Adrenal gland (tissue), 12 donors: Measurements from ENCODE around the gene LTC4S. TPM values are rescaled to one million over a fixed set of nuclear protein-coding genes. Genes with fewer than 3 reads are reported as not detected.

ENCODE experiments used
- DNase-seq, 7 donors: peaks; one replicate each; pipeline ENCODE4 v3.0.0-alpha.2; 2019 to 2020
- H3K27ac ChIP-seq, 5 donors: fragments of 200-600 bp; sonication (generic) in 4 of 5; 1 replicate in 3 of 5; 2 replicates in 2 of 5; pipeline versions ENCODE4 v1.5.1 to v1.8.0; 2016 to 2020; ENCODE audit warnings: mild to moderate bottlenecking in 1 of 5
- H3K27me3 ChIP-seq: fragments of 200-600 bp; 2 replicates; pipeline ENCODE4 v1.8.0; 2021
- H3K36me3 ChIP-seq, 2 donors: fragments of 200-600 bp; replicated peaks in 1 of 2; 1 replicate in 1 of 2; 2 replicates in 1 of 2; pipeline versions ENCODE4 v1.5.1 to v1.8.0; 2018 to 2022
- H3K4me1 ChIP-seq, 2 donors: fragments of 200-600 bp; replicated peaks in 1 of 2; 1 replicate in 1 of 2; 2 replicates in 1 of 2; pipeline versions ENCODE4 v1.5.1 to v1.8.0; 2018 to 2021
- H3K4me3 ChIP-seq, 4 donors: fragments of 200-600 bp; sonication (generic) in 3 of 4; one replicate each; pipeline ENCODE4 v1.5.1; 2016 to 2018
- H3K9me3 ChIP-seq, 3 donors: fragments of 200-600 bp; sonication (generic) in 1 of 3; replicated peaks in 1 of 3; 1 replicate in 2 of 3; 2 replicates in 1 of 3; pipeline versions ENCODE4 v1.5.1 to v1.8.0; 2016 to 2021
- CTCF ChIP-seq, 6 experiments: fragments of 450-650 bp in 4 of 6; fragments of 200-600 bp in 2 of 6; sonication (generic) in 1 of 6; IDR thresholded peaks; 1 replicate in 5 of 6; 2 replicates in 1 of 6; pipeline versions ENCODE4 v1.5.1 to v1.8.0; 2016 to 2021; ENCODE audit warnings: antibody characterized with exemption in 6 of 6, mild to moderate bottlenecking in 2 of 6, moderate library complexity in 1 of 6
- POLR2A ChIP-seq, 2 donors: fragments of 450-650 bp; IDR thresholded peaks; one replicate each; pipeline ENCODE4 v1.6.1; 2017; ENCODE audit warnings: antibody characterized with exemption in 2 of 2, mild to moderate bottlenecking in 2 of 2, moderate library complexity in 1 of 2
- WGBS, 4 donors: extraction: QIAGEN DNeasy Blood & Tissue Kit in 2 of 4; methylation state at CpG; one replicate each; pipeline versions ENCODE4 v1.1.5 to v1.1.7; 2013 to 2017; 5-methylcytosine and 5-hydroxymethylcytosine counted together
- intact Hi-C, 2 donors: fragments of 100-400 bp; cut with DNase I; formaldehyde crosslinking; loops; one replicate each; pipeline versions ENCODE4 v1.14.1 to v1.15.0; 2022 to 2023
- polyA plus RNA-seq, 3 donors: library from polyadenylated mRNA; stranded (reverse); fragments of 200-250 nt in 2 of 3; fragments of 350-450 nt in 1 of 3; fragmentation: Illumina TruSeq in 1 of 3; extraction: RNeasy Lipid Tissue Mini Kit (QIAGEN cat#74804) in 1 of 3; gene quantifications; one replicate each; pipeline ENCODE4 v1.2.3, GENCODE V29; 2013 to 2014
- total RNA-seq, 9 donors: library from RNA; depleted of rRNA in 4 of 9; stranded (reverse); fragments of >200 nt in 4 of 9; fragments of 120-200 nt in 1 of 9; fragmentation: NEBNext Ultra II Directional in 1 of 9; extraction: Animal tissue kit (Norgen Biotek cat#: 25700) in 1 of 9; gene quantifications; one replicate each; pipeline versions ENCODE4 v1.1.0 to v1.2.4, GENCODE V29; 2013 to 2023
- donor health status: healthy with polysubstance abuse.
- donor health status: Bipolar disorder and iron deficiency.
- donor health status: DM: yes; HTN: yes; CAD: no.
- donor health status: DM: no; HTN: no; CAD: no.
- donor health status: DM: no; HTN: no; CAD: no.
- donor health status: DM: yes; HTN: yes; CAD: no.

LTC4S gene
- total and polyA plus RNA-seq, 12 donors, result 4.8 to 205 (median 24.1) TPM; not detected in 1

- peak overlapping the region in 2 of 4 donors; percentile 29 to 72 for H3K4me3 ChIP-seq
- 1 to 8% (median 2%) methylated on average over 3 to 69 of the region's 72 CpGs for WGBS, 4 donors
- DNase-seq, result peak in 1 of 7 donors; percentile 43
- H3K36me3 ChIP-seq, result no peaks in the 10 kb centered on the region
- no peak for TF ChIP-seq POLR2A (IDR thresholded peaks at IDR 0.05)
- TF ChIP-seq CTCF (IDR thresholded peaks at IDR 0.05), result no peak
- H3K4me1 ChIP-seq, result peaks cover 37% of the 10 kb centered on the region in 2 donors
- no peaks in the 10 kb centered on the region for H3K27me3 ChIP-seq
- H3K27ac ChIP-seq, result peak overlapping the region in 2 of 5 donors; percentile 36 to 100
- intact Hi-C loops, result no loop called here
- no peaks in the 10 kb centered on the region for H3K9me3 ChIP-seq
Measured at GRCh38 chr5:179816796-179817469, 23.1 kb downstream of the LTC4S start.

GRCh38 chr5:179817470-179817840 is 23.7 kb downstream of the LTC4S start:
- WGBS, 4 donors, result 85 to 95% (median 91%) methylated on average over 8 of the region's 8 CpGs
- DNase-seq, result peak in 1 of 7 donors; percentile 17
- Histone ChIP-seq H3K9me3 (no peaks in the 10 kb centered on the region), H3K27me3 (no peaks in the 10 kb centered on the region), H3K36me3 (peaks cover 0 to 2% of the 10 kb centered on the region in 2 donors), H3K27ac (peak overlapping the region in 3 of 5 donors; percentile 36 to 100 (median 99)), H3K4me1 (peaks cover 43% of the 10 kb centered on the region in 2 donors), H3K4me3 (peak overlapping the region in 2 of 4 donors; percentile 29 to 72)
- TF ChIP-seq CTCF (IDR thresholded peaks at IDR 0.05) (no peak), POLR2A (IDR thresholded peaks at IDR 0.05) (no peak)
- intact Hi-C loops, result no loop called here

- Histone ChIP-seq H3K27ac (peak overlapping the region; percentile 97 to 100 (median 99)), H3K9me3 (no peaks in the 10 kb centered on the region), H3K4me1 (peaks cover 49% of the 10 kb centered on the region in 2 donors), H3K27me3 (no peaks in the 10 kb centered on the region), H3K36me3 (peaks cover 0 to 9% of the 10 kb centered on the region in 2 donors), H3K4me3 (peak overlapping the region in 2 of 4 donors; percentile 34 to 99)
- 47 to 62% (median 55%) methylated on average over 13 to 14 of the region's 14 CpGs for WGBS, 4 donors
- intact Hi-C loops, result no loop called here
- DNase-seq, result no peak
- no peak for TF ChIP-seq CTCF (IDR thresholded peaks at IDR 0.05)
Measured at GRCh38 chr5:179817890-179818745, 24.3 kb downstream of the LTC4S start.

- TF ChIP-seq POLR2A (IDR thresholded peaks at IDR 0.05), result peak in 1 of 2 donors; percentile 51
- no peak for TF ChIP-seq CTCF (IDR thresholded peaks at IDR 0.05)
- peak overlapping the region; percentile 97 to 100 (median 99) for H3K27ac ChIP-seq
- intact Hi-C loops, result no loop called here
- WGBS, 4 donors, result 0 to 2% (median 0%) methylated on average over 3 to 35 of the region's 35 CpGs
- H3K4me1 ChIP-seq, result peaks cover 56% of the 10 kb centered on the region in 2 donors
- peak; percentile 97 to 98 (median 97) for DNase-seq
- H3K27me3 ChIP-seq, result no peaks in the 10 kb centered on the region
- peaks cover 0 to 16% of the 10 kb centered on the region in 2 donors for H3K36me3 ChIP-seq
- H3K4me3 ChIP-seq, result peak overlapping the region in 2 of 4 donors; percentile 34 to 99
- no peaks in the 10 kb centered on the region for H3K9me3 ChIP-seq
Measured at GRCh38 chr5:179818746-179819295, 25.0 kb downstream of the LTC4S start.
